NCI-H1694 treated with DMSO at 0.1 percent for 48 hours (cell line): ENCODE data around the gene MXD1.

Source experiments
- DNase-seq: peaks from one replicate; lab custom pipeline; 2025; lab: John Stamatoyannopoulos, UW

MXD1 gene

DNA sequence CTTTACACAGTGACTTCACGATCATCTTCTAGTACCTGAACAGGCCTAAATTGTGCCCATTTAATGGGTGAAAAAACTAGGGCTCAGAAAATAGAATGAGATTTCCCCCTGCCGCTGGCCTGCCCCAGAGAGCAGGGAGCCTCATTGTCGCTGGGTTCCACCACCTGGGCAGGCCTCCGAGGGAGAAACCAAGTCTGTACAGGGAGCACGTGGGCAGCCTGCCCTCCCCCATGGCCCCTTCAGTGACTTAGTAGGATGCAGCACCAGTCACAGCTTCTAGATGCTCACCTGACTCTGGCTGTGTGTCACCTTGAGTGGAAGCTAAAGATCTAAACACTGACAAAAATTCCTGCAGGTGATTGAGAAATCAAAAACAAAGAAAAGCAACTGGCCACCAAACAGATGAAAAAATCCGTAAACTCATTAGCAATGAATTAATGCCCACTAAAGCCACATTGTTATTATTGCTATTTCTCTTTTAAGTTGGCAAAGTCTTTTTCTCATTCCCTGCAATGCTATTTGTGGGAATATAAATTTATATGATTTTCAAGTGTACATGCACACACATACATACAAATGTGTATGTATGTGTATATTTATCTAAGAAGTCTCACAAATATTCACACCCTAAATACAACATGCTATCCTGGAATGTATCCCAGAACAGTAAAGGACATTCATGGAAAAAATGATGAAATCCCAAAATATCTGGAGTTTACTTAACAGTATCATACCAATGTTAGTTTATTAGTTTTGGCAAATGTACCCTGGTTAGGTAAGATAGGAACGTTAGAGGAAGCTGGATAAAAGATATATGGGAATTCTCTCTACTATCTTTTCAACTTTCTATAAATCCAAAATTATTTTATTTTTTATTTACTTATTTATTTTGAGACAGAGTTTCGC, 65.2 kb downstream of the MXD1 start:
- DNase-seq = no peak

DNA sequence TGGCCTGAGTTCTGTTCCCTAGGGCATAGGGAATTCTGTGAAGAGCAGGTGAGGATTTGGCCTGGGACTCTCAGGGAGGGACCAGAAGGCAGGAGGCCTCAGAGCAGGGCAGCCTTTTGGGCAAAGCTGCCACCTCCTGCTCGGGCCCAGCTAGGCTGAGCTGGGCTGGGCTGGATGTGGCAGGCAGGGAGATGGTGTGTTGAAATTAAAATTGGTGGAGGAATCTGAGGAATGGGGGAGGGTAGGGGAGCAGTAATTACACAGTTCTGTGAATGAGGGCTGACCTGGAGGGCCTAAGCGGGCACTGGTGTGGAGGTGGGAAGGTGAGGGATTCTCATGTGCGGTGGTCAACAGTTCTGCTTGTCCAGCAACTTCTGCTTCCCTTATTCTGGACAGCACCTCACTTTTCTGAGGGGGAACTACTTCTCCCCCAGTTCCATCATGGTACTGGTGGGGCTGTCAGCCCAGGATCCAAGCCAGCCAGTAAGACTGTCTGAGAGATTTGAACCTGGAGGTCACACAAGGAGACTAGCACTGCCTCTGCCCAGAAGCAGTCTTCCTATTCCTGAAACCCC, 68.6 kb downstream of the MXD1 start:
- DNase-seq = no peak

DNA sequence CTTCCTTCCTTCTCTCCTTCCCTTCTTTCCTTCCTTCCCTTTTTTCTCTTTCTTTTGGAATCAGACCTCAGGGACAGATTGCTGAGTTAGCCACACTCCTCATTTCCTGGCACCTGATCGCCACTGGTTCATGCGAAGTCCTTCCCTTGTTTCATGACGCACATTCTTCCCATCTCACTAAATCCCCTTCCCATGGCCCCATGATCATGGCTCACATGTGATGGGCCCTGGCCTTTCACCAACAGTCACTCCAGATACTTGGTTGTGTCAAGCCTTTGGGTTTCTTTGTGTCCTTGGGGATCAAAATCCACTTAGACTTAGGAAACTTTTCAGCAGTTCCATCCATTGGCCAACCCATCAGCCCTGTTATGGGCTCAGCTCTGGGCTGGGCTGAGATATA, 70.3 kb downstream of the MXD1 start:
- DNase-seq = no peak

DNA sequence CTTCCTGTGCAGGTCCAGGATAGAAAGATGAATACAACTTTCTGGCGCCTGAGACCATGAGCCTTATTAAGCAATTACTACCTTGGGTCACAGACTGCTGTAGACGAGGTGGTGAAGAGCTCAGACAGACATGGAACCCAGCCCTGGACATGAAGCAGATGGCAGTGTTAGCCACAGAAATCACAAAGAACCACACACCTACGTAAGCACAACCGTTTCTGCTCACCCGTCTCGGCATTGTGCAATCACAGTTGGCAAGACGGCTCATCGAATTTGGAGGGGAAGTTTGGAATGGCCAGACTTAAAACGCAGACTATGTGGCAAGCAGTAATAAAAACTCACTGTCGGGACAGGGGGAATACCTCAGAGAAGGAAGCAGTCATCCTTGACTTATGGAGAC, 70.8 kb downstream of the MXD1 start:
- peak; percentile 3 for DNase-seq

DNA sequence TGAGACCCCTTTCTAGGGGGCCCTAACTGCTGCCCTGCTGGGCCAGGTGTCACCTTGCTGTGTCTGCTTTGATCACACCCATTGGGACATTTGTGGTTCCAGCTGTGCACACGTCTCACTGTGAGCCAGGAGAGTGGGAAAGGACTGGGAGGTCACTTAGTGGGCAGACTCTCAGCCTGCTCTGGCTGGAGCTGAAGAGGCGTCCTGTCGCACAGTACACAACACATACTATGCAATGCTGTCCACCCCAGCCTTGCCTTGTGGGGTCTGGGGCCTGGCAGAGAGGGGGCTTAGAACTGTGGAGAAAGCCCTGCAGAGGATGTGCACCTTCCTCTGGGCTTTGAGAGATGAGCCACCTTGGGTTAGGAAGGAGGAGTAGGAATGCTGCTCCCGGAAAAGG, 71.8 kb downstream of the MXD1 start:
- no peak for DNase-seq

DNA sequence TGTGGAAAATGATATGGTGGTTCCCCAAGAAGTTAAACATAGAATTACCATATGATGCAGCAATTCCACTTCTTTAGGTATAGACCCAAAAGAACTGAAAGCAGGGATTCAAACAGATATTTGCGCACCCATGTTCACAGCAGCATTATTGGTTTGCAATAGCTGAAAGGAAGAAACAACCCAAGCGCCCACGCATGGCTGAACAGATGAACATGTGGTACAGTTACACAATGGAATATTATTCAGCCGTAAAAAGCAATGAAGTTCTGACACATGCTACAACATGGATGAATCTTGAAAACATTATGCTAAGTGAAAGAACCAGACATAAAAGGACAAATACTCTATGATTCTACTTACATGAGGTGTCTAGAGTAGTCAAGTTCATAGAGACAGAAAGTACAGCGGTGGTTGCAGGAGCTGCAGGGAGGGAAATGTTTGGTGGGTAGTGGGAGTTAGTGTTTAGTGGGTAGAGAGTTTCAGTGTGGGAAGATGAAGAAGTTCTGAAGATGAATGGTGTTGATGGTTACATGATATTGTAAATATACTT, 73.3 kb downstream of the MXD1 start:
- DNase-seq = no peak

DNA sequence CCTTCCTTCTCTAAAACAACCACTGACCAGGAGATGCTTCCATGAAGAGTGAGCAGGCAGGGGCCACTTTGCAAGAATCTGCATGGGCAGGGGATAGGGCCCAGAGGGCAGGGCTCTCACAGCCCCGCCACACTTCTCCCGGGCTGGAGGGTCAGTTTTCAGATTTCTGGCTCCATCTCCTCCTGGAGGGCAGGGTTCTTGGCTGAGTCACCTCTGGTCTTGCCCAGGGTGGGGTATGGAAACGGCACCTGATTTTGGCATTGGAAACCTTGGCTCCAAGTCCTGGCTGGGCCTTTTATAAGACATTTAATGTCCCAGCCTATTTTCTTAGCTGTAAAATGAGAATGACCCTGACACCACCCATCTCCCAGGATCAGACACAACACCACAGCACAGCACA, 74.1 kb downstream of the MXD1 start:
- DNase-seq = no peak

DNA sequence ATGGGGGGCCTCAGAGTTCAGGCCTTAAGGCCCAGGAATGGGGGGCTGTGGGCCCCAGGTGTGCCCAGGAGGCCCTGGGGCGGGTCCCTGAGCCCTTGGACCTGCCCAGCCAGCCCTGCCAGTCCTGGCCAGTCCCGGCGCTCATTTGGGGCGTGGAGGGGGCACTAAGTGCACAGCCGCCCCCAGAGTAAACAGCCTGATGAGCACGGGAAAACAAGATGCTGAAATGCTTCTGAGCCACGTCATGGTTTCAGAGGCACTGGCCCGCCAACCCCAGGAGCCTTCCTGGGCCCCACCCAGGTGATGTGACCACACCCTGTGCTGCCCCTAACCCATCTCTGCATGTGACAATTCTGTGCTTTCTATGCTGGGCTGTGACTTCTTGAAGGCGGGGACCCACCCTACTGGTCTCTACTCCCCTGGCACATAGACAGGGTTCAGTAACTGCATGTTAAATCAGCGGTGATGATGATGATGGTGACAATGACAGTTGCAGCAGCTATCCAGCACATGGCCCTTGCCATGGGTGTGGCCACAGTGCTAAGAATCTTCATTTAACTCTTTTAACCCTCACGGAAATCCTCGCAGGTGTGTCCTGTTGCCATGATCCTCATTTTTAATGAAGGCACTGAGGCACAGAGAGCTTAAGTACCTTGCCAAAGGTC, 74.7 kb downstream of the MXD1 start:
- DNase-seq = no peak
